H1 (cell line): ENCODE measurements around the gene P2RX2.

Source experiments
- ATF3 ChIP-seq: IDR thresholded peaks from 2 replicates; pipeline ENCODE4 v1.6.1; 2011; ENCODE audit warnings: low read depth, mild to moderate bottlenecking, low read length; ENCODE audit not compliant: insufficient read depth
- CTCF ChIP-seq, 3 experiments: IDR thresholded peaks; 1 replicate in 2 of 3; 2 replicates in 1 of 3; pipeline versions ENCODE4 v1.5.1 to v1.6.1; 2011; ENCODE audit warnings: low read length in 3 of 3, mild to moderate bottlenecking in 3 of 3, inconsistent platforms in 2 of 3, low read depth in 1 of 3, moderate library complexity in 1 of 3; ENCODE audit not compliant: insufficient read depth in 1 of 3; ENCODE audit errors: control extremely low read depth in 1 of 3
- EP300 ChIP-seq, 2 experiments: IDR thresholded peaks; 1 replicate in 1 of 2; 2 replicates in 1 of 2; pipeline ENCODE4 v1.6.1; 2011 to 2012; ENCODE audit warnings: low read depth in 2 of 2, low read length in 2 of 2, mild to moderate bottlenecking in 2 of 2, borderline replicate concordance in 1 of 2, inconsistent platforms in 1 of 2, moderate library complexity in 1 of 2
- FOSL1 ChIP-seq: IDR thresholded peaks from 2 replicates; pipeline ENCODE4 v1.6.1; 2011; ENCODE audit warnings: mild to moderate bottlenecking, low read depth, low read length, moderate library complexity; ENCODE audit not compliant: insufficient read depth
- GABPA ChIP-seq: IDR thresholded peaks from 2 replicates; pipeline ENCODE4 v1.6.1; 2011; ENCODE audit warnings: mild to moderate bottlenecking, low read length, moderate library complexity, borderline replicate concordance; ENCODE audit not compliant: insufficient read depth
- GTF2F1 ChIP-seq: IDR thresholded peaks from 2 replicates; pipeline ENCODE4 v1.6.1; 2012; ENCODE audit warnings: low read depth, low read length, improper control_type of control experiment, borderline replicate concordance
- NRF1 ChIP-seq: IDR thresholded peaks from 2 replicates; pipeline ENCODE4 v1.6.1; 2011; ENCODE audit warnings: mild to moderate bottlenecking, low read depth, low read length, improper control_type of control experiment
- POLR2AphosphoS5 ChIP-seq: IDR thresholded peaks from 2 replicates; pipeline ENCODE4 v1.6.1; 2011; ENCODE audit warnings: low read depth, low read length
- SP2 ChIP-seq: IDR thresholded peaks from 2 replicates; pipeline ENCODE4 v1.6.1; 2012; ENCODE audit warnings: mild to moderate bottlenecking, low read length, inconsistent platforms
- TBP ChIP-seq: IDR thresholded peaks from 2 replicates; pipeline ENCODE4 v1.6.1; 2011; ENCODE audit warnings: low read depth, low read length, improper control_type of control experiment

DNA sequence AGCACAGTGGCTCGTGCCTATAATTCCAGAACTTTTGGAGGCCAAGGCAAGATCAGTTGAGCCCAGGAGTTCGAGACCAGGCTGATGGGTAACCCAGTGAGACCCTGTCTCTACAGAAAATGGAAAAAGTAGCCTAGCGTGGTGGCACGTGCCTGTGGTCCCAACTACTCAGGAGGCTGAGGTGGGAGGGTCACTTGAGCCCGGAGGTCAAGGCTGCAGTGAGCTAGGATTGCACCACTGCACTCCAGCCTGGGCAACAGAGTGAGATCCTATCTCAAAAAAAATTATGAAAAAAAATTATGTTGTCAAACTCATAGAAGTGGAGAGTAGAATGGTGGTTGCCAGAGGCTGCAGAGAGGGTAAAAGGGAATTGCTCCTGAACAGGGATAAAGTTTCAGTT, 4.5 kb upstream of the P2RX2 start:
- TF ChIP-seq POLR2AphosphoS5 (no peak), CTCF (IDR thresholded peaks at IDR 0.05; ENCODE audit: control extremely low read depth in 1 of 3, insufficient read depth in 1 of 3, low read depth in 1 of 3, low read length in 3 of 3) (no peak), NRF1 (no peak), GTF2F1 (no peak), GABPA (no peak), FOSL1 (no peak), EP300 (IDR thresholded peaks at IDR 0.05; ENCODE audit: borderline replicate concordance in 1 of 2, low read depth in 2 of 2, low read length in 2 of 2) (no peak), TBP (no peak), SP2 (no peak), ATF3 (no peak)
